Activated naive CD4-positive, alpha-beta T cell (primary cell): ENCODE data around the gene NEK2.
"Not testable (repeated sequence)": the region's sequence is repeated elsewhere in the genome, so short reads cannot be mapped to it uniquely, and the experiment has no call there.

Experiments
- DNase-seq, 4 experiments: peaks; one replicate each; lab custom pipeline; 2025; lab: John Stamatoyannopoulos, UW

The NEK2 gene

GRCh38 chr1:211675230-211676105 is at the start of gene NEK2:
NEK2 (minus strand) TSS chr1:211675621; CDS start chr1:211675479, 142 bp downstream.
- DNase-seq: peak; percentile 38 to 73 (median 56)

DNA sequence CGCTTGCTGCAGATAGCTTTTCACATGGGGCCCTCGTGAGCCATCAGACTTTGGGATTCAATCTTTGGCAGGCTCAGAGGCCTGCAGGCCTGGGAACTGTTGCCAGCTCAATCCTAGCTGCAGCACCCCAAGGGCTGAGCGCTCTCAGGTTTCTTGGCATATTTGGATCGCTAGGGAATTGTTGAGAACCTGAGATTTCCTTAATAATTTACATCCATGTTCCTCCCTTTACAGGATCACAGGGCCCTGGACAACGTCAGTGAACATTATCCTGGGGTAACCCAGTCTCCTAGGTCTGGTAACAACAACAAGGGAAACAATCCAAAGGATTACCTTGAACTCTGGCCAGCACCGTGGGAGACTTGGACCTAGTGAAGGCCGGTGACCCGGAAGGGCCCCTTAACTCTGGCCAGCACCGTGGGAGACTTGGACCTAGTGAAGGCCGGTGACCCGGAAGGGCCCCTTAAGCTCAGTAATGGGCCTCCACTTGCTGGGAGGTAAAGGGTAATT is 49.3 kb upstream of the NEK2 start:
- DNase-seq: no peak

- DNase-seq: no peak
Measured at GRCh38 chr1:211723273-211723672, 47.9 kb upstream of the NEK2 start.

DNA sequence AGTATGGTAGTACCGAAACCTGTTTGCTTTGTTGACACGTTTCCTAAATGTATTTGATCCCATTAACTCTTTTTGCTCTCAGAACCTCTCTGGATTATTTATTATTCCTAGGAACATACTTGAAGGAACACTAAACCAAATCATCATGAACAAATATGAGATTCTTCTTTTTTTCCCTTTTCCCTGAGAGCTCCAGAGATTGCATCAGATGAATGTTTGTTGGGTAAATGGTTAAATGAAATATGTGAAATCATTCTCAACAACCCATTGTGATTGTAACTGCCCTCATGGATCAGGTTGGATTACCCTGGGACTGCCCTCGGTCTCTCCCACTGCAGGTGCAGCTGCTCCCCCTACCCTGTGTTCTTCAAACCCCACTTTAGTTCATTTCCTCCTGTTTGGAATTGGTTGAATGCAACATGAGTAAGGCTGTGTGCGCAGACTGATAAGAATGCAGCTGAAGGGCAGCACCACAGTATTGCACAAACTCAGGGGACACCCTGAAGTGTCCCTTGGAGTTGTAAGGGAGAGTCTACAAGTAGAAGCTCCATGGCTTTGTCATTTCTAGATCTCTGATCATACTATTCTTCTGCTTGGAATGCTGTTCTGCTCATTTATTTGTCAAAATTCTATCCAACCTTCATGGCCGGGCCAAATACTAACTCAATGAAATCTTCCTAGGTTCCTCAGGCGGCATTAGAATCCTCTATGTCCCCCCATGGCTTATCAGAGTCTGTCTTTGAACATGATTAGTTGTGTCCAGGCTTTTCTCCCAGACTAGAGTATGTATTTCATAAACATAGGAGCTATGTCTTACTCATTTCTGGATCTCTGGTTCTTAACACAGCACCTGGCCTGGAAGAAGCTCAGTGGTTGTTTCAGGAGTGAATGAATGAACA is 47.1 kb upstream of the NEK2 start:
- DNase-seq: no peak

DNA sequence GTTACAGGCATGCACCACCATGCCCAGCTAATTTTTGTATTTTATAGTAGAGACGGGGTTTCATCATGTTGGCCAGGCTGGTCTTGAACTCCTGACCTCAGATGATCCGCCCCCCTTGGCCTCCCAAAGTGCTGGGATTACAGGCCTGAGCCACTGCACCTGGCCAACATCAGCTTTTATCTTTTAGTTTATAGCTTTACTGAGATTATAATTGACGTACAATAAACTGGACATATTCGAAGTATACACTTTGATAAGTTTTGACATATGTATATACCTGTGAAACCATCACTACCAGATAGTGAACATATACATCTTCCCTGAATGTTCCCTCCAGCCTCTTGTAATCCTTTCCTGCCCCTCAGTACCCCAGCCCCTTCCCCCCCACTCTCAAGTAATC is 41.1 kb upstream of the NEK2 start:
- DNase-seq: not testable (repeated sequence)

DNA sequence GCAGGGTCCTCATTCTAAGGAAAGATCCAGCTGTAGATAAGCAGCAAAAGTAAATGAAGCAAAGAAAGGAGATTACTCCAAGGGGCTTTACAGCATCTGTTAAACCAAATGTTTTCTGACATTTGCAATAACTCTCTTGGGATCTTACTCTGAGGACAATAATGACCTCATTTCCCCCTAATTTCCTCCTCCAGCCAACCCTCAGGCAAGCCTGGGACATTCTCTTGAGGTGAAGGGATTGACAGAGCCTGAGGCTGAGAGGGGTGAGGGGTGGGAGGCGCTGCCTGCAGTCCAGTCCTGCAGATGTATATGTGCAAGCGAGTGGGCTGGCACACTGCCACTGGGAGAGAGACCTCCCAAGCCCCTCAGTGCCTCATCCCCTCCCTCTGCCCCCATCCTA is 40.5 kb upstream of the NEK2 start:
- DNase-seq: no peak

DNA sequence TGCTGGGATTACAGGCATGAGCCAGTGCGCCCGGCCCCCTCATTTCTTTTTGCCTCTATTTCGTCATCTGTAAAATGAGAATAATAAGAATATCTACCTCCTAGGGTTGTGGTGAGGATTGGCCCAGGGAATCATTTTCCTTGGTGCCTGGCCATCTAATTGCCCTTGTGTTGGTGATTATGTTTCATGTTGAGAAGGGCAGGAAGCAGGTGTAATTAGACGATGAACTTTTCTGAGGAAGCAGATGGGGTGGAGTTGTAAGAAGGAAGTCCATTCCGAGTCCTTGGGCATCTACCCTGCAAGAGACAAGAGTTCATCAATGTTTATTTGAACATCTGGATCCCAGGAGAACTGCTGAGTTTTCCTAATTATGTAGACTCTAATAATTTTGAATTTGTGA is 38.7 kb upstream of the NEK2 start:
- DNase-seq: no peak

GRCh38 chr1:211713231-211713630 is 37.8 kb upstream of the NEK2 start:
- no peak for DNase-seq

DNA sequence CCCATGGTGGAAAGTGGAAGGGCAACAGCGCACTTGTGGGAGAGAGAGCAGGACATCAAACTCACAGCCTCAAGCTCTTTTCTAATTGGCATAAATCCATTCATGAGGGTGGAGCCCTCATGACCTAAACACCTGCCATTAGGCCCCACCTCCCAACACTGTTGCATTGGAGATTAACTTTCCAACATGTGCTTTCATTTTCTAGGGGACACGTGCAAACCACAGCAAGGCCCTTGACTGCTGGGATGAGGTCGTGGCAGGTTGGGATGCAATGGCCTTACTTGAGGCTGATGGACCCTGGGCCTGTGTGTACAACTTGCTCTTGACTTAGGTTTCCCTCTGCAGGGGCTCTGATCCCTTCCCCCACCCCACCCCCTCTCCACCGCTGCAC is 35.9 kb upstream of the NEK2 start:
- DNase-seq: no peak

DNA sequence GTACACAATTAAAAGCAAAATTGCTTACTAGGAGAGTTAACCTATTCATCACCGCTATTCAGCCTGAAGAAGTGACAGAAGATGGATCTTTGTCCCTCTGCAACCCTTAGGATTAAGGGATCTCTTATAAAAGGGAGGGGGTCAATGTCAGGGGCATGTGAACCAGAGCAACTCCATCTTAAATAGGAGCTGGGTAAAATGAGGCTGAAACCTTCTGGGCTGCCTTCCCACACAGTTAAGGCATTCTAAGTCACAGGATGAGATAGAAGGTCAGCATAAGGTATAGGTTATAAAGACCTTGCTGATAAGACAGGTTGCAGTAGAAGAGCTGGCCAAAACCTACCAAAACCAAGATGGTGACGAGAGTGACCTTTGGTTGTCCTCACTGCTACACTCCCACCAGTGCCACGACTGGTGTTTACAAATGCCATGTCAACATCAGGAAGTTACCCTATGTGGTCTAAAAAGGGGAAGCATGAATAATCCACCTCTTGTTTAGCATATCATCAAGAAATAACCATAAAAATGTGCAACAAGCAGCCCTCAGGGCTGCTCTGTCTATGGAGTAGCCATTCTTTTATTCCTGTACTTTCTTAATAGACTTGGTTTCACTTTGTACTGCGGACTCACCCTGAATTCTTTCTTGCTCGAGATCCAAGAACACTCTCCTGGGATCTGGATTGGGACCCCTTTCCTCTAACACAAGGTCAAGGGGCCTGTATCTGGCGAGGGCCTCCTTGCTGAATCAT is 35.3 kb upstream of the NEK2 start:
- no peak for DNase-seq

- DNase-seq: no peak
Measured at GRCh38 chr1:211708926-211709325, 33.5 kb upstream of the NEK2 start.

DNA sequence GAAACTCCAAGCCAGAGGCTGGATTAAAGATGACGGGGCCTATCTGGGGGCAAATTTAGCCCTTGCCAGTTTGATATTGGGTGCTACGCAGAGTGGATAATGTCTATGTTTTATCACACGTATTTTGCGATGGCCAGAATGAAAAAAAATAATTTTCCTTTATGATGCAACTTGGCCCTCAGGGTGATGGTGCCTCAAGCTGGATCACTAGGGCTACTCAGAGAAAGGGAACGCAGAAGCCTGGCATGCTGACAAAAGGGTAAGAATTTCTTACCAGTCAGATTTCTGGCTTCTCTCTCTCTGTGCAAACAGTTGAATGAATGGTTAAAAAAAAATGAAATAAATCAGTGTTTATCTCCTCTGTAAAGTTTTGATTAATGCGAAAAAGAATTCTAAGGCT is 32.6 kb upstream of the NEK2 start:
- DNase-seq: no peak

DNA sequence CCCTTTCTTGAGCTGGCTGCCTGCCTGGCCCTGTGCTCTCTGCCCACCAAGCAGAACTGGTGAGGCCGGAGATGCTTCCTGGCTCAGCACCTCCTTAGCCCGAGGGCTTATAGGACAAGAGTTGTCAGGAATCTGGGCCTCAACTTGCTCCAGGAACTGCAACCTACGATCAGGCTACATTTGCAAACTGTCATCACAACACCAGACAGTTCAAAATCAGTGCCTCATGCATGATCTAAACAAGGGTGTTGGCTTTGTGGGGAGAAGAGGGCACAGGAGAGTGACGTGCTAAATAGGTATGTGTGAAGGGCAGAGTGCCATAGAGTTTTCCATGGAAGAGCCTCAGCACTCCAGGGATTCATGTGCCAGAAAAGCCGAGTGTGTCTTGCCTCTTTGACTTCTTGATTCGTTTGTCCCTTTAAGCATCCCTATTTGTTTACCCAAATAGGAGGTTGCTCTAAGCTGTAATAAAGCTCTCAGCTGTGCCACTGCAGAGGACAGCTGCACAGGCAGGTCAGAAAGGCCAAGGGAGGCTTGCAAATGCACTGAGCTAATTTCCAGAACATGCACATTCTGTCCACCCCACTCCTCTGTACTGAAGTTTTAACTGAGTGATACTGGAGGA is 30.2 kb upstream of the NEK2 start:
- no peak for DNase-seq

GRCh38 chr1:211704543-211704942 is 29.1 kb upstream of the NEK2 start:
- DNase-seq: no peak

GRCh38 chr1:211703812-211704537 is 28.6 kb upstream of the NEK2 start:
- DNase-seq: no peak

DNA sequence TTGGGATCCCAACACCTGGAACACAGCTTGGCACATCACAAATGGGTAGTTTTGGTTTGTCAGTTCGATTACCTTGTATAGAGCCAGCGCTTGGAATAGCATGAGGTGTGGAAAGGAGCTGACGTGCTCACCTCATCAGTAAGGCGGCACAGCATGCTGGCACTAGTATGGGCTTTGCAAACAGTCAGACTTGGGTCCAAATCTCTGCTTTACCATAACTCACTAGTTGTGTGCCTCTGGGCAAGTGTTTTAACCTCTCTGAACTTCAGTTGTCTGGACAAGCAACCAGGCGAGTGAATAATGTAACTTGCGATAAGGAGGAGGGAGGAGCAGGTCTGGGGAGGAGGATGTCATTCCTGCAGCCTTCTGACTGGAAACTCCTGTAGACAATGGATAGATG is 26.3 kb upstream of the NEK2 start:
- DNase-seq: no peak

DNA sequence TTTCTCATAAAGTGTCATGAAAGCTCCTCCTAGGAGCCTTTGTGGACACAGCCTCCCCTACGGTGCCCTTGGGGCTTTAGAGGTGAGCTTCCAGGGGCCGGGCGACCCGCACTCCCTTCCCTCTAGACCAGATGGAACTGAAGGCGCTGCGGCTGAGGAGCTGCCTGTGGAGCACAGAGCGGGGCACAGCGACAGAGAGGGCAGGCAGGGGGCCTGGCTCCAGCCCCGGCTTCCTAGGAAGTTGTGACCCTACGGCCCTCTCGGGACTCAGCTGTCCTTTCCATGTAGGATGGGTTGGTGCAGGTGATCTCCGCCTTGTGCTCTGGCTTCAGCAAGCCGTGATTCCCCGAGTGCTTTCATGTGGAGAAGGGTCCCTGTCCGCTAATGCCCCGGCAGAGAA is 23.6 kb upstream of the NEK2 start:
- no peak for DNase-seq

- DNase-seq: peak; percentile 51 to 77 (median 68)
Measured at GRCh38 chr1:211698161-211699026, 23.0 kb upstream of the NEK2 start.

GRCh38 chr1:211697356-211697755 is 21.9 kb upstream of the NEK2 start:
- no peak for DNase-seq
